Glutamatergic neuron (in vitro differentiated cells): ENCODE results near the gene AACS. TPM values are rescaled to one million over a fixed set of nuclear protein-coding genes. Genes with fewer than 3 reads are reported as not detected.

Experiments used
- DNase-seq: peaks from one replicate; pipeline ENCODE4 v3.0.0; 2022
- H3K27ac Mint-ChIP-seq: one replicate; pipeline ENCODE4 v1.8.0; 2020; ENCODE audit warnings: mild to moderate bottlenecking, mixed read lengths, inconsistent platforms; ENCODE audit not compliant: unreplicated experiment
- H3K27me3 Mint-ChIP-seq: one replicate; pipeline ENCODE4 v1.8.0; 2020; ENCODE audit warnings: mild to moderate bottlenecking, moderate library complexity, mixed read lengths, inconsistent platforms; ENCODE audit not compliant: unreplicated experiment
- H3K36me3 Mint-ChIP-seq: one replicate; pipeline ENCODE4 v1.8.0; 2020; ENCODE audit warnings: mild to moderate bottlenecking, mixed read lengths, inconsistent platforms; ENCODE audit not compliant: unreplicated experiment
- H3K4me1 Mint-ChIP-seq: one replicate; pipeline ENCODE4 v1.8.0; 2020; ENCODE audit warnings: mild to moderate bottlenecking, low read depth, mixed read lengths, inconsistent platforms; ENCODE audit not compliant: unreplicated experiment
- H3K4me3 Mint-ChIP-seq: one replicate; pipeline ENCODE4 v1.8.0; 2020; ENCODE audit warnings: mild to moderate bottlenecking, mixed read lengths, inconsistent platforms; ENCODE audit not compliant: unreplicated experiment
- H3K9me3 Mint-ChIP-seq: one replicate; pipeline ENCODE4 v1.8.0; 2020; ENCODE audit warnings: mild to moderate bottlenecking, moderate library complexity, mixed read lengths, inconsistent platforms; ENCODE audit not compliant: unreplicated experiment
- CTCF ChIP-seq: fragments of 200-600 bp; sonication (generic); IDR thresholded peaks from one replicate; pipeline ENCODE4 v1.5.0; 2021; ENCODE audit not compliant: partially characterized antibody, unreplicated experiment
- total RNA-seq: library from RNA; stranded (reverse); fragmentation: NEBNext Ultra II Directional; extraction: Animal tissue kit (Norgen Biotek cat#: 25700); gene quantifications from one replicate; pipeline ENCODE4 v1.2.1, GENCODE V29; 2021; ENCODE audit not compliant: unreplicated experiment

Gene AACS
- total RNA-seq, 1 donor from 2014 or later, result 59.3 TPM

- DNase-seq, result no peak
- no peak overlapping the region for H3K27ac Mint-ChIP-seq
- H3K27me3 Mint-ChIP-seq, result peaks cover 6% of the 10 kb centered on the region
- no peak overlapping the region for H3K4me3 Mint-ChIP-seq
- H3K9me3 Mint-ChIP-seq, result no peaks in the 10 kb centered on the region
- H3K4me1 Mint-ChIP-seq, result peaks cover 7% of the 10 kb centered on the region
- no peak for TF ChIP-seq CTCF
- H3K36me3 Mint-ChIP-seq, result peaks cover 8% of the 10 kb centered on the region
Measured at GRCh38 chr12:125128439-125129178, 63.4 kb downstream of the AACS start.

- peaks cover 6% of the 10 kb centered on the region for H3K27me3 Mint-ChIP-seq
- H3K27ac Mint-ChIP-seq, result no peak overlapping the region
- no peak for DNase-seq
- peaks cover 8% of the 10 kb centered on the region for H3K36me3 Mint-ChIP-seq
- H3K4me1 Mint-ChIP-seq, result peaks cover 7% of the 10 kb centered on the region
- no peak overlapping the region for H3K4me3 Mint-ChIP-seq
- TF ChIP-seq CTCF, result no peak
- no peaks in the 10 kb centered on the region for H3K9me3 Mint-ChIP-seq
Measured at GRCh38 chr12:125129179-125129571, 63.9 kb downstream of the AACS start.

- Mint-ChIP-seq H3K27ac (no peak overlapping the region), H3K9me3 (peaks cover 1% of the 10 kb centered on the region), H3K4me1 (peaks cover 7% of the 10 kb centered on the region), H3K4me3 (no peak overlapping the region), H3K27me3 (peaks cover 3% of the 10 kb centered on the region), H3K36me3 (peaks cover 8% of the 10 kb centered on the region)
- DNase-seq, result no peak
- TF ChIP-seq CTCF, result no peak
Measured at GRCh38 chr12:125129591-125130255, 64.5 kb downstream of the AACS start.

- H3K36me3 Mint-ChIP-seq, result peaks cover 8% of the 10 kb centered on the region
- peaks cover 7% of the 10 kb centered on the region for H3K4me1 Mint-ChIP-seq
- H3K4me3 Mint-ChIP-seq, result no peak overlapping the region
- DNase-seq, result no peak
- H3K9me3 Mint-ChIP-seq, result peaks cover 3% of the 10 kb centered on the region
- no peak for TF ChIP-seq CTCF
- peaks cover 5% of the 10 kb centered on the region for H3K27me3 Mint-ChIP-seq
- no peak overlapping the region for H3K27ac Mint-ChIP-seq
Measured at GRCh38 chr12:125131958-125132357, 66.7 kb downstream of the AACS start.

- TF ChIP-seq CTCF, result no peak
- no peak overlapping the region for H3K4me3 Mint-ChIP-seq
- H3K27ac Mint-ChIP-seq, result no peak overlapping the region
- peaks cover 5% of the 10 kb centered on the region for H3K27me3 Mint-ChIP-seq
- H3K36me3 Mint-ChIP-seq, result peaks cover 8% of the 10 kb centered on the region
- no peak for DNase-seq
- peaks cover 12% of the 10 kb centered on the region for H3K4me1 Mint-ChIP-seq
- H3K9me3 Mint-ChIP-seq, result peaks cover 3% of the 10 kb centered on the region
Measured at GRCh38 chr12:125132698-125133400, 67.6 kb downstream of the AACS start.
